GM18873 (cell line): ENCODE measurements around the gene SRL.
"Not testable (repeated sequence)": the region's sequence is repeated elsewhere in the genome, so short reads cannot be mapped to it uniquely, and the experiment has no call there.

ENCODE experiments used
- ATAC-seq: cut with Tn5 transposase; IDR thresholded peaks from one replicate; pipeline ENCODE4 v1.9.1; 2021; ENCODE audit warnings: mild to moderate bottlenecking, moderate library complexity, moderate number of reproducible peaks; ENCODE audit not compliant: unreplicated experiment, low FRiP score

Gene SRL

GRCh38 chr16:4175849-4176248 lies 66.0 kb downstream of the SRL start:
- ATAC-seq = no peak

GRCh38 chr16:4172070-4172469 lies 69.8 kb downstream of the SRL start:
- ATAC-seq = no peak

GRCh38 chr16:4169415-4169814 lies 72.5 kb downstream of the SRL start:
- no peak for ATAC-seq

GRCh38 chr16:4166821-4167220 lies 75.1 kb downstream of the SRL start:
- ATAC-seq = no peak

- no peak for ATAC-seq
Observed at GRCh38 chr16:4160658-4161430, 81.0 kb downstream of the SRL start.

GRCh38 chr16:4159726-4160125 lies 82.2 kb downstream of the SRL start:
- ATAC-seq = no peak

- ATAC-seq = no peak
Observed at GRCh38 chr16:4158143-4159093, 83.5 kb downstream of the SRL start.

- no peak for ATAC-seq
Observed at GRCh38 chr16:4157376-4157825, 84.5 kb downstream of the SRL start.

- ATAC-seq = not testable (repeated sequence)
Observed at GRCh38 chr16:4156503-4156902, 85.4 kb downstream of the SRL start.

- not testable (repeated sequence) for ATAC-seq
Observed at GRCh38 chr16:4153364-4153763, 88.5 kb downstream of the SRL start.

- ATAC-seq = no peak
Observed at GRCh38 chr16:4152267-4152666, 89.6 kb downstream of the SRL start.

GRCh38 chr16:4147236-4147635 lies 94.6 kb downstream of the SRL start:
- ATAC-seq = no peak

- ATAC-seq = no peak
Observed at GRCh38 chr16:4142268-4142667, 99.6 kb downstream of the SRL start.

- no peak for ATAC-seq
Observed at GRCh38 chr16:4141604-4142003, 100.3 kb downstream of the SRL start.

- no peak for ATAC-seq
Observed at GRCh38 chr16:4140652-4141051, 101.2 kb downstream of the SRL start.

GRCh38 chr16:4139968-4140367 lies 101.9 kb downstream of the SRL start:
- ATAC-seq = no peak
